Gastroesophageal sphincter (tissue), 4 donors: Measurements from ENCODE around the gene PSEN2. TPM values are rescaled to one million over a fixed set of nuclear protein-coding genes. Genes with fewer than 3 reads are reported as not detected.
"Not testable (repeated sequence)": the region's sequence is repeated elsewhere in the genome, so short reads cannot be mapped to it uniquely, and the experiment has no call there.

Experiments
- ATAC-seq: fragments of 150-250 bp; one replicate; pipeline ENCODE4 v1.9.1; 2016; ENCODE audit warnings: mild to moderate bottlenecking, moderate library complexity
- H3K27ac ChIP-seq, 4 donors: fragments of 200-600 bp; sonication (generic) in 3 of 4; 1 replicate in 3 of 4; 2 replicates in 1 of 4; pipeline ENCODE4 v1.5.1; 2016 to 2019
- H3K27me3 ChIP-seq: fragments of 200-600 bp; sonication (generic); one replicate; pipeline ENCODE4 v1.5.1; 2019
- H3K36me3 ChIP-seq, 2 donors: fragments of 200-600 bp; sonication (generic); one replicate each; pipeline ENCODE4 v1.5.1; 2019; ENCODE audit warnings: control low read depth in 1 of 2
- H3K4me1 ChIP-seq, 3 donors: fragments of 200-600 bp; sonication (generic); 1 replicate in 2 of 3; 2 replicates in 1 of 3; pipeline ENCODE4 v1.5.1; 2016 to 2019; ENCODE audit warnings: control low read depth in 2 of 3
- H3K4me3 ChIP-seq, 2 donors: fragments of 200-600 bp; sonication (generic); one replicate each; pipeline ENCODE4 v1.5.1; 2019; ENCODE audit warnings: mild to moderate bottlenecking in 1 of 2, moderate library complexity in 1 of 2
- H3K9me3 ChIP-seq, 3 donors: fragments of 200-600 bp; sonication (generic); one replicate each; pipeline ENCODE4 v1.5.1; 2017 to 2019; ENCODE audit warnings: control low read depth in 2 of 3
- EP300 ChIP-seq: sonication (generic); formaldehyde crosslinking; IDR thresholded peaks from one replicate; pipeline ENCODE4 v1.6.1; 2017; ENCODE audit warnings: antibody characterized with exemption, mild to moderate bottlenecking
- POLR2A ChIP-seq, 2 donors: fragments of 450-650 bp; IDR thresholded peaks; one replicate each; pipeline ENCODE4 v1.6.1; 2017; ENCODE audit warnings: antibody characterized with exemption in 2 of 2, mild to moderate bottlenecking in 2 of 2, moderate library complexity in 1 of 2
- POLR2AphosphoS5 ChIP-seq: sonication (generic); formaldehyde crosslinking; IDR thresholded peaks from one replicate; pipeline ENCODE4 v1.6.1; 2017; ENCODE audit warnings: antibody characterized with exemption
- WGBS, 2 donors: methylation state at CpG; one replicate each; pipeline ENCODE4 v1.1.5; 2018; ENCODE audit warnings: low coverage in 1 of 2; 5-methylcytosine and 5-hydroxymethylcytosine counted together
- total RNA-seq, 4 donors: library from RNA; depleted of rRNA; stranded (reverse); fragments of >200 nt; gene quantifications; one replicate each; pipeline ENCODE4 v1.1.0, GENCODE V29; 2016
- TF ChIP-seq, protein P1 (sequence below), 4 experiments: fragments of 200-600 bp in 2 of 4; fragments of 450-650 bp in 2 of 4; sonication (generic) in 1 of 4; IDR thresholded peaks; one replicate each; pipeline ENCODE4 v1.5.1; 2017 to 2019; ENCODE audit warnings: antibody characterized with exemption in 4 of 4, mild to moderate bottlenecking in 2 of 4, moderate library complexity in 2 of 4

PSEN2 gene
- total RNA-seq, 4 donors from 2014 or later, result 41.4 to 64.4 (median 42.5) TPM

DNA sequence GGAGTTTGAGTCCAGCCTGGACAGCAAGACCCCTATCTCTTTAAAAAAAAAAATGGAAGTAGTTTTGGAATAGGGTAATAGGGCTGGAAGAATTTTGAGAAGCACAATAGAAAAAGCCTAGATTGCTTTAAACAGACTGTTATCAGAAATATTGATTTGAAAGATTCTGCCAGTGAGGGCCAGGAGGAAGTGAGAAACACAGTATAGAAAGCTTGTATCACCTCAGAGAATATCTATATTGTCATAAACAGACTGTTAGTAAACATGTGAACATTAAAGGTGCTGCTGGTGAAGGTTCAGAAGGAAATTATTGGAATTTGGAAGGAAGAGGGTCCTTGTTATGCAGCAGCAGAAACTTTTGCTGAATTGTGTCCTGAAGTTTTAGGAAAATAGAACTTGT, 24.8 kb upstream of the PSEN2 start:
- TF ChIP-seq EP300, result no peak
- no peak for TF ChIP-seq POLR2AphosphoS5
- TF ChIP-seq, protein P1, sequence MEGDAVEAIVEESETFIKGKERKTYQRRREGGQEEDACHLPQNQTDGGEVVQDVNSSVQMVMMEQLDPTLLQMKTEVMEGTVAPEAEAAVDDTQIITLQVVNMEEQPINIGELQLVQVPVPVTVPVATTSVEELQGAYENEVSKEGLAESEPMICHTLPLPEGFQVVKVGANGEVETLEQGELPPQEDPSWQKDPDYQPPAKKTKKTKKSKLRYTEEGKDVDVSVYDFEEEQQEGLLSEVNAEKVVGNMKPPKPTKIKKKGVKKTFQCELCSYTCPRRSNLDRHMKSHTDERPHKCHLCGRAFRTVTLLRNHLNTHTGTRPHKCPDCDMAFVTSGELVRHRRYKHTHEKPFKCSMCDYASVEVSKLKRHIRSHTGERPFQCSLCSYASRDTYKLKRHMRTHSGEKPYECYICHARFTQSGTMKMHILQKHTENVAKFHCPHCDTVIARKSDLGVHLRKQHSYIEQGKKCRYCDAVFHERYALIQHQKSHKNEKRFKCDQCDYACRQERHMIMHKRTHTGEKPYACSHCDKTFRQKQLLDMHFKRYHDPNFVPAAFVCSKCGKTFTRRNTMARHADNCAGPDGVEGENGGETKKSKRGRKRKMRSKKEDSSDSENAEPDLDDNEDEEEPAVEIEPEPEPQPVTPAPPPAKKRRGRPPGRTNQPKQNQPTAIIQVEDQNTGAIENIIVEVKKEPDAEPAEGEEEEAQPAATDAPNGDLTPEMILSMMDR (IDR thresholded peaks at IDR 0.05), result no peak
- no peak for TF ChIP-seq POLR2A (IDR thresholded peaks at IDR 0.05)
- H3K9me3 ChIP-seq, result no peaks in the 10 kb centered on the region
- no peak overlapping the region for H3K4me3 ChIP-seq
- H3K27me3 ChIP-seq, result no peaks in the 10 kb centered on the region
- H3K4me1 ChIP-seq, result no peaks in the 10 kb centered on the region
- no peaks in the 10 kb centered on the region for H3K36me3 ChIP-seq
- H3K27ac ChIP-seq, result no peak overlapping the region
- ATAC-seq, result no peak

DNA sequence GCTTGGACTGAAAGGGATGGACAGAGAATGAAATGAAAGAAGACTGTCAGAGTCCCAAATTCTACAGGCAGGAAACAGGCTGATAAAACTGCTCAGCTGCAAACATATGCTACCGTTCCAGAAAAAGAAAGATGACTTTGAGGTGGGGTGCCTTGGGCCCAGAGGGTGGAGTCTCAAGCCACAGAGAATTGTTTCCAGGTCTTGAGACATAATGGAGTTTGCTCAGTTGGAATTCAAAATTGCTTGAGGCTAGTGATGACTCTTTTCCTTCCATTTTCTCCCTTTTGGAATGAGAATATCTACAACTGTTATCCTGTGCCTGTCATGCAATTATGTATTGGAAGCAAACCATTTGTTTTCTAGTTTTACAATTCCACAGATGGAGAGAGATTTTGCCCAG, 23.6 kb upstream of the PSEN2 start:
- H3K27ac ChIP-seq, result no peak overlapping the region
- no peaks in the 10 kb centered on the region for H3K9me3 ChIP-seq
- H3K4me1 ChIP-seq, result no peaks in the 10 kb centered on the region
- no peak for ATAC-seq
- WGBS, 2 donors, result 40 to 56% methylated on average over 1 of the region's 1 CpG
- H3K27me3 ChIP-seq, result no peaks in the 10 kb centered on the region
- no peaks in the 10 kb centered on the region for H3K36me3 ChIP-seq
- no peak for TF ChIP-seq EP300
- no peak overlapping the region for H3K4me3 ChIP-seq

DNA sequence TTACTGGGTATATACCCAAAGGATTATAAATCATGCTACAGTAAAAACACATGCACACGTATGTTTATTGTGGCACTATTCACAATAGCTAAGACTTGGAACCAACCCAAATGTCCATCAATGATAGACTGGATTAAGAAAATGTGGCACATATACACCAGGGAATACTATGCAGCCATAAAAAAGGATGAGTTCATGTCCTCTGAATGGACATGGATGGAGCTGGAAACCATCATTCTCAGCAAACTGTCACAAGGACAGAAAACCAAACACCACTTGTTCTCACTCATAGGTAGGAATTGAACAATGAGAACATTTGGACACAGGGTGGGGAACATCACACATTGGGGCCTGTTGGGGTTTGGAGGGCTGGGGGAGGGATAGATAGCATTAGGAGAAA, 15.9 kb upstream of the PSEN2 start:
- not testable (repeated sequence) for ATAC-seq, H3K4me3 ChIP-seq, H3K4me1 ChIP-seq, H3K27ac ChIP-seq, H3K36me3 ChIP-seq, H3K9me3 ChIP-seq, H3K27me3 ChIP-seq
- WGBS, 2 donors, result 77% methylated on average over 1 of the region's 1 CpG; no CpG with 5 or more reads in 1 of the 2 donors

DNA sequence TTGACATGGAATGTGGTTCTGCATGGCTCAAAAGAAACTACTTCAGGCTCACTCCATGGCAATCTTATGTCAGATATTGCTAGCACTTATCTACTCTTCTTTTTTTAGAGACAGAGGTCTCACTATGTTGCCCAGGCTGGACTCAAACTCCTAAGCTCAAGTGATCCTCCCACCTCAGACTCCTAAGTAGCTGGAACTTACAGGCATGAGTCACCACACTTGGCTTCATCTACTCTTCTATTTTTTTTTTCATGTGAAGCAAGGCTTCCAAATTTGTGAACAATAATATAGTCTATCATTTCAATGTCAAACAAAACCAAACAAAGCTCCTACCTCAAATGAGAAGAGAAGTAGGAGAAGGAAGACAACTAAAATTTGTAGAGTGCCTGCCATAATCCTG, 7.5 kb upstream of the PSEN2 start:
- TF ChIP-seq POLR2A (IDR thresholded peaks at IDR 0.05) (no peak), EP300 (no peak), POLR2AphosphoS5 (no peak)
- TF ChIP-seq, protein P1 (IDR thresholded peaks at IDR 0.05), result no peak
- peak overlapping the region in 2 of 4 donors; percentile 53 to 60 for H3K27ac ChIP-seq

GRCh38 chr1:226863446-226863845, 7.0 kb upstream of the PSEN2 start:
- Histone ChIP-seq H3K36me3 (no peaks in the 10 kb centered on the region), H3K4me3 (no peak overlapping the region), H3K9me3 (no peaks in the 10 kb centered on the region), H3K27me3 (no peaks in the 10 kb centered on the region), H3K27ac (peak overlapping the region in 3 of 4 donors; percentile 44 to 60 (median 53)), H3K4me1 (peaks cover 0 to 21% (median 8%) of the 10 kb centered on the region in 3 donors)
- TF ChIP-seq POLR2AphosphoS5, result no peak
- no peak for TF ChIP-seq EP300
- TF ChIP-seq, protein P1 (IDR thresholded peaks at IDR 0.05), result no peak
- TF ChIP-seq POLR2A (IDR thresholded peaks at IDR 0.05), result no peak
- 43 to 57% methylated on average over 1 to 3 of the region's 5 CpGs for WGBS, 2 donors
- peak; percentile 16 for ATAC-seq

More for the DNA sequence above, 7.5 kb upstream of the PSEN2 start:
- Histone ChIP-seq H3K4me3 (no peak overlapping the region), H3K4me1 (peaks cover 0 to 21% (median 8%) of the 10 kb centered on the region in 3 donors), H3K27me3 (no peaks in the 10 kb centered on the region), H3K36me3 (no peaks in the 10 kb centered on the region), H3K9me3 (no peaks in the 10 kb centered on the region)
- ATAC-seq, result peak; percentile 74

GRCh38 chr1:226864311-226864710, 6.1 kb upstream of the PSEN2 start:
- 100% methylated on average over 1 to 4 of the region's 4 CpGs for WGBS, 2 donors
- H3K4me1 ChIP-seq, result peaks cover 0 to 21% (median 8%) of the 10 kb centered on the region in 3 donors
- no peak for ATAC-seq
- H3K27me3 ChIP-seq, result no peaks in the 10 kb centered on the region
- H3K9me3 ChIP-seq, result no peaks in the 10 kb centered on the region
- TF ChIP-seq POLR2A (IDR thresholded peaks at IDR 0.05), result no peak
- TF ChIP-seq, protein P1 (IDR thresholded peaks at IDR 0.05), result no peak
- no peak for TF ChIP-seq POLR2AphosphoS5
- no peak for TF ChIP-seq EP300
- no peak overlapping the region for H3K27ac ChIP-seq
- H3K4me3 ChIP-seq, result no peak overlapping the region
- no peaks in the 10 kb centered on the region for H3K36me3 ChIP-seq
